ENCODE measurements around the gene REM2. TPM values are rescaled to one million over a fixed set of nuclear protein-coding genes. Genes with fewer than 3 reads are reported as not detected.

Gene REM2
- total and polyA plus RNA-seq, 4 donors: 0.88 to 0.98 (median 0.92) TPM; not detected in 1

- H3K9ac ChIP-seq (ENCODE audit: insufficient read depth in 1 of 2, low read length in 2 of 2): no peak overlapping the region
- 95 to 98% methylated on average over 22 of the region's 22 CpGs for WGBS, 2 donors
- no peak for TF ChIP-seq CTCF (IDR thresholded peaks at IDR 0.05; ENCODE audit: control extremely low read depth, extremely low read depth)
- H3K27ac ChIP-seq (ENCODE audit: low read depth in 1 of 2, low read length in 1 of 2): no peak overlapping the region
- ATAC-seq (ENCODE audit: insufficient read depth, low FRiP score) (no peak), DNase-seq (no peak)
- no peak overlapping the region for H3K4me3 ChIP-seq
- peaks cover 0 to 8% (median 4%) of the 10 kb centered on the region in 5 donors for H3K4me1 ChIP-seq (ENCODE audit: control insufficient read depth in 5 of 5, insufficient read depth in 5 of 5, low read length in 5 of 5)
- H3K27me3 ChIP-seq (ENCODE audit: control insufficient read depth in 3 of 3, insufficient read depth in 3 of 3, low read length in 2 of 3): no peaks in the 10 kb centered on the region
- H3K36me3 ChIP-seq (ENCODE audit: control insufficient read depth in 4 of 4, insufficient read depth in 4 of 4, low read length in 4 of 4): peaks cover 12 to 55% (median 29%) of the 10 kb centered on the region in 4 donors
- H3K9me3 ChIP-seq (ENCODE audit: control insufficient read depth in 4 of 4, insufficient read depth in 3 of 4, low read length in 3 of 4): no peaks in the 10 kb centered on the region
Measured at GRCh38 chr14:22877000-22877501, 6.0 kb upstream of the REM2 start.

- Histone ChIP-seq H3K27ac (ENCODE audit: low read depth in 1 of 2, low read length in 1 of 2) (no peak overlapping the region), H3K9me3 (ENCODE audit: control insufficient read depth in 4 of 4, insufficient read depth in 3 of 4, low read length in 3 of 4) (no peaks in the 10 kb centered on the region), H3K9ac (ENCODE audit: insufficient read depth in 1 of 2, low read length in 2 of 2) (no peak overlapping the region), H3K4me1 (ENCODE audit: control insufficient read depth in 5 of 5, insufficient read depth in 5 of 5, low read length in 5 of 5) (peaks cover 0 to 12% (median 8%) of the 10 kb centered on the region in 5 donors), H3K4me3 (no peak overlapping the region), H3K36me3 (ENCODE audit: control insufficient read depth in 4 of 4, insufficient read depth in 4 of 4, low read length in 4 of 4) (peaks cover 12 to 55% (median 29%) of the 10 kb centered on the region in 4 donors), H3K27me3 (ENCODE audit: control insufficient read depth in 3 of 3, insufficient read depth in 3 of 3, low read length in 2 of 3) (no peaks in the 10 kb centered on the region)
- no peak for ATAC-seq (ENCODE audit: insufficient read depth, low FRiP score)
- 79 to 81% methylated on average over 8 of the region's 8 CpGs for WGBS, 2 donors
- DNase-seq: no peak
- no peak for TF ChIP-seq CTCF (IDR thresholded peaks at IDR 0.05; ENCODE audit: control extremely low read depth, extremely low read depth)
Measured at GRCh38 chr14:22878271-22879246, 4.5 kb upstream of the REM2 start.

GRCh38 chr14:22882064-22882463 lies 958 bp upstream of the REM2 start:
- H3K4me3 ChIP-seq: no peak overlapping the region
- WGBS, 2 donors: 30 to 42% methylated on average over 7 of the region's 7 CpGs
- TF ChIP-seq CTCF (IDR thresholded peaks at IDR 0.05; ENCODE audit: control extremely low read depth, extremely low read depth): no peak
- no peak overlapping the region for H3K9ac ChIP-seq (ENCODE audit: insufficient read depth in 1 of 2, low read length in 2 of 2)
- H3K36me3 ChIP-seq (ENCODE audit: control insufficient read depth in 4 of 4, insufficient read depth in 4 of 4, low read length in 4 of 4): peaks cover 3 to 25% (median 10%) of the 10 kb centered on the region in 4 donors
- peaks cover 0 to 16% (median 9%) of the 10 kb centered on the region in 5 donors for H3K4me1 ChIP-seq (ENCODE audit: control insufficient read depth in 5 of 5, insufficient read depth in 5 of 5, low read length in 5 of 5)
- H3K27me3 ChIP-seq (ENCODE audit: control insufficient read depth in 3 of 3, insufficient read depth in 3 of 3, low read length in 2 of 3): no peaks in the 10 kb centered on the region
- no peaks in the 10 kb centered on the region for H3K9me3 ChIP-seq (ENCODE audit: control insufficient read depth in 4 of 4, insufficient read depth in 3 of 4, low read length in 3 of 4)
- no peak for ATAC-seq (ENCODE audit: insufficient read depth, low FRiP score)
- no peak overlapping the region for H3K27ac ChIP-seq (ENCODE audit: low read depth in 1 of 2, low read length in 1 of 2)
- DNase-seq: no peak

Measured in lung (tissue), 12 donors.